SW480 (cell line): ENCODE data around the gene HABP2.
A peak's percentile ranks its signal among the peaks of the same experiment; 100 is the strongest.

ENCODE experiments used
- DNase-seq: peaks from one replicate; pipeline ENCODE4 v3.0.0-alpha.2; 2016; ENCODE audit warnings: low spot score

HABP2 gene

GRCh38 chr10:113605268-113605978 lies 52.6 kb downstream of the HABP2 start:
- no peak for DNase-seq

GRCh38 chr10:113609704-113610108 lies 56.9 kb downstream of the HABP2 start:
- peak; percentile 37 for DNase-seq

GRCh38 chr10:113610631-113611601 lies 58.1 kb downstream of the HABP2 start:
- DNase-seq = no peak

- DNase-seq = no peak
Observed at GRCh38 chr10:113612154-113612553, 59.3 kb downstream of the HABP2 start.

GRCh38 chr10:113613427-113613826 lies 60.6 kb downstream of the HABP2 start:
- no peak for DNase-seq

- no peak for DNase-seq
Observed at GRCh38 chr10:113613977-113614690, 61.3 kb downstream of the HABP2 start.

- DNase-seq = no peak
Observed at GRCh38 chr10:113616244-113617074, 63.6 kb downstream of the HABP2 start.

GRCh38 chr10:113617086-113617485 lies 64.2 kb downstream of the HABP2 start:
- no peak for DNase-seq

GRCh38 chr10:113618338-113618737 lies 65.5 kb downstream of the HABP2 start:
- DNase-seq = no peak

GRCh38 chr10:113619401-113619800 lies 66.5 kb downstream of the HABP2 start:
- no peak for DNase-seq

- DNase-seq = no peak
Observed at GRCh38 chr10:113620511-113620910, 67.7 kb downstream of the HABP2 start.

GRCh38 chr10:113620936-113621335 lies 68.1 kb downstream of the HABP2 start:
- DNase-seq = no peak

GRCh38 chr10:113621799-113622198 lies 68.9 kb downstream of the HABP2 start:
- DNase-seq = no peak

GRCh38 chr10:113622831-113623230 lies 70.0 kb downstream of the HABP2 start:
- no peak for DNase-seq

- no peak for DNase-seq
Observed at GRCh38 chr10:113625461-113626186, 72.8 kb downstream of the HABP2 start.

GRCh38 chr10:113626809-113627355 lies 74.0 kb downstream of the HABP2 start:
- no peak for DNase-seq

- DNase-seq = no peak
Observed at GRCh38 chr10:113627836-113628235, 75.0 kb downstream of the HABP2 start.

GRCh38 chr10:113628607-113629153 lies 75.8 kb downstream of the HABP2 start:
- no peak for DNase-seq

- DNase-seq = no peak
Observed at GRCh38 chr10:113630929-113631533, 78.2 kb downstream of the HABP2 start.
